ENCODE measurements around the gene ZNF415.

Gene ZNF415

GRCh38 chr19:53103234-53104203, 29.2 kb downstream of the ZNF415 start, which contains the start of gene ZNF160:
Gene ZNF160 (minus strand): TSS chr19:53103422. CDS start chr19:53086276, 17,146 bp downstream.
- Histone ChIP-seq H3K9ac (ENCODE audit: low read depth, low read length) (peak within 1 kb of the TSS; percentile 90), H2AFZ (ENCODE audit: low read depth, low read length) (peak within 1 kb of the TSS; percentile 93), H3K27ac (ENCODE audit: low read length) (peak within 1 kb of the TSS; percentile 86), H3K27me3 (ENCODE audit: insufficient read depth, low read length, poor library complexity) (no peaks in the 10 kb centered on the region), H3K4me3 (ENCODE audit: low read depth in 1 of 2, low read length in 2 of 2) (peak within 1 kb of the TSS; percentile 74 to 81), H3K79me2 (ENCODE audit: insufficient read depth, low read length) (peaks cover 45% of the 10 kb centered on the region), H3K4me1 (ENCODE audit: insufficient read depth, low read length) (peaks cover 37% of the 10 kb centered on the region), H3K36me3 (ENCODE audit: insufficient read depth, low read length) (peaks cover 23% of the 10 kb centered on the region), H4K20me1 (ENCODE audit: insufficient read depth, low read length) (peaks cover 20% of the 10 kb centered on the region), H3K9me3 (ENCODE audit: insufficient read depth, low read length, severe bottlenecking) (no peaks in the 10 kb centered on the region), H3K4me2 (ENCODE audit: insufficient read depth, low read length) (peak within 1 kb of the TSS; percentile 97)
- DNase-seq, result peak; percentile 100
- TF ChIP-seq CTCF (IDR thresholded peaks at IDR 0.05; ENCODE audit: borderline replicate concordance, extremely low read depth, low read length, poor library complexity, severe bottlenecking), result no peak
- TF ChIP-seq EZH2 (IDR thresholded peaks at IDR 0.05; ENCODE audit: borderline replicate concordance, low read depth, low read length, severe bottlenecking), result no peak
- ATAC-seq (ENCODE audit: insufficient read depth, low read depth), result peak; percentile 89

GRCh38 chr19:53102756-53103233, 29.9 kb downstream of the ZNF415 start:
- H3K4me1 ChIP-seq (ENCODE audit: insufficient read depth, low read length), result peaks cover 37% of the 10 kb centered on the region
- peak overlapping the region; percentile 90 for H3K9ac ChIP-seq (ENCODE audit: low read depth, low read length)
- H3K79me2 ChIP-seq (ENCODE audit: insufficient read depth, low read length), result peaks cover 53% of the 10 kb centered on the region
- H3K4me2 ChIP-seq (ENCODE audit: insufficient read depth, low read length), result peak overlapping the region; percentile 97
- ATAC-seq (ENCODE audit: insufficient read depth, low read depth) (peak; percentile 28), DNase-seq (peak; percentile 62)
- peak overlapping the region; percentile 86 for H3K27ac ChIP-seq (ENCODE audit: low read length)
- H3K4me3 ChIP-seq (ENCODE audit: low read depth in 1 of 2, low read length in 2 of 2), result peak overlapping the region; percentile 74 to 81
- no peaks in the 10 kb centered on the region for H3K27me3 ChIP-seq (ENCODE audit: insufficient read depth, low read length, poor library complexity)
- peaks cover 27% of the 10 kb centered on the region for H4K20me1 ChIP-seq (ENCODE audit: insufficient read depth, low read length)
- H3K9me3 ChIP-seq (ENCODE audit: insufficient read depth, low read length, severe bottlenecking), result no peaks in the 10 kb centered on the region
- no peak for TF ChIP-seq EZH2 (IDR thresholded peaks at IDR 0.05; ENCODE audit: borderline replicate concordance, low read depth, low read length, severe bottlenecking)
- peak overlapping the region; percentile 93 for H2AFZ ChIP-seq (ENCODE audit: low read depth, low read length)
- peaks cover 23% of the 10 kb centered on the region for H3K36me3 ChIP-seq (ENCODE audit: insufficient read depth, low read length)

GRCh38 chr19:53102206-53102755, 30.4 kb downstream of the ZNF415 start:
- ATAC-seq (ENCODE audit: insufficient read depth, low read depth) (no peak), DNase-seq (peak; percentile 12)
- peaks cover 27% of the 10 kb centered on the region for H3K36me3 ChIP-seq (ENCODE audit: insufficient read depth, low read length)
- peaks cover 31% of the 10 kb centered on the region for H4K20me1 ChIP-seq (ENCODE audit: insufficient read depth, low read length)
- H3K4me1 ChIP-seq (ENCODE audit: insufficient read depth, low read length), result peaks cover 37% of the 10 kb centered on the region
- peak overlapping the region; percentile 97 for H3K4me2 ChIP-seq (ENCODE audit: insufficient read depth, low read length)
- peak overlapping the region; percentile 74 to 81 for H3K4me3 ChIP-seq (ENCODE audit: low read depth in 1 of 2, low read length in 2 of 2)
- no peaks in the 10 kb centered on the region for H3K9me3 ChIP-seq (ENCODE audit: insufficient read depth, low read length, severe bottlenecking)
- H3K79me2 ChIP-seq (ENCODE audit: insufficient read depth, low read length), result peaks cover 58% of the 10 kb centered on the region
- TF ChIP-seq CTCF (IDR thresholded peaks at IDR 0.05; ENCODE audit: borderline replicate concordance, extremely low read depth, low read length, poor library complexity, severe bottlenecking) (no peak), EZH2 (IDR thresholded peaks at IDR 0.05; ENCODE audit: borderline replicate concordance, low read depth, low read length, severe bottlenecking) (no peak)
- peak overlapping the region; percentile 86 for H3K27ac ChIP-seq (ENCODE audit: low read length)
- peak overlapping the region; percentile 90 for H3K9ac ChIP-seq (ENCODE audit: low read depth, low read length)
- no peaks in the 10 kb centered on the region for H3K27me3 ChIP-seq (ENCODE audit: insufficient read depth, low read length, poor library complexity)
- H2AFZ ChIP-seq (ENCODE audit: low read depth, low read length), result peak overlapping the region; percentile 93; the same call in 1 of the 2 replicates
